T-helper 1 cell treated with Interleukin-12 subunit alpha and Interleukin-12 subunit beta and Interleukin-4 antibody, amounts not matched to agents 30 ng/mL and 1 ng/mL, for 36 hours (primary cell): ENCODE data around the gene ANKAR. TPM values are rescaled to one million over a fixed set of nuclear protein-coding genes. Genes with fewer than 3 reads are reported as not detected.

Experiments used
- intact Hi-C: fragments of 100-400 bp; cut with micrococcal nuclease; formaldehyde crosslinking; loops from one replicate; pipeline ENCODE4 v1.15.1; 2024
- total RNA-seq: library from RNA; stranded (reverse); gene quantifications from 2 replicates; pipeline ENCODE4 v1.2.3, GENCODE V29; 2022

Gene ANKAR, protein sequence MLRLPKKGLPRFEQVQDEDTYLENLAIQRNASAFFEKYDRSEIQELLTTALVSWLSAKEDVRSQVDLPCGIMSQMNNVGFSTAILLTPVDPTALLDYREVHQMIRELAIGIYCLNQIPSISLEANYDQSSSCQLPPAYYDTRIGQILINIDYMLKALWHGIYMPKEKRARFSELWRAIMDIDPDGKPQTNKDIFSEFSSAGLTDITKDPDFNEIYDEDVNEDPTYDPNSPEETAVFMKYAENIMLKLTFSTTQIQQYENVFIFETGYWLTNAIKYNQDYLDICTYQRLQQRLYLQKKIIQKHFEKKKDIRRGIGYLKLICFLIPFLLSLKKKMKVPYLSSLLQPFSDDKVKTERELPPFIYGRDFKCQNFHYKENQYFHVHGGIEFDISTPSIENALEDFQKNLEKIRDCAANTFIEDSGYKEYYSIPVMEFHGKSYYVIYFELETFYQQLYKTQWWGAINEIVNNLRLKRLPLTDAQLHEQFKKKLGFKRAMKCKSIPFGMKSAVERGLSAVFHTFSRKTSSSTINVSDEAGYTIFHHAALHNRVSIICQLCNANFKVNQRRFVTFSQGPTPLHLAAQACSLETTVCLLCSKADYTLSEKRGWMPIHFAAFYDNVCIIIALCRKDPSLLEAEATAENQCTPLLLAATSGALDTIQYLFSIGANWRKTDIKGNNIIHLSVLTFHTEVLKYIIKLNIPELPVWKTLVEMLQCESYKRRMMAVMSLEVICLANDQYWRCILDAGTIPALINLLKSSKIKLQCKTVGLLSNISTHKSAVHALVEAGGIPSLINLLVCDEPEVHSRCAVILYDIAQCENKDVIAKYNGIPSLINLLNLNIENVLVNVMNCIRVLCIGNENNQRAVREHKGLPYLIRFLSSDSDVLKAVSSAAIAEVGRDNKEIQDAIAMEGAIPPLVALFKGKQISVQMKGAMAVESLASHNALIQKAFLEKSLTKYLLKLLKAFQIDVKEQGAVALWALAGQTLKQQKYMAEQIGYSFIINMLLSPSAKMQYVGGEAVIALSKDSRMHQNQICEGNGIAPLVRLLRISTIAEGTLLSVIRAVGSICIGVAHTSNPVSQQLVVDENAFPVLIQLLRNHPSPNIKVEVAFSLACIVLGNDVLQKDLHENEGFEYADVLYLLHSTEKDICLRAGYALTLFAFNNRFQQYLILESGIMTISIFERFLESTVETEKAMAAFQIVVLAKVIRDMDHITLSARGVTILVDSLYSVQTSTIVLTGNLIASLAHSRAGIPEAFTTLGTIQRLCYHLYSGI (N-terminal part only)
- total RNA-seq: 3.2 and 5.2 TPM in 2 replicates

DNA sequence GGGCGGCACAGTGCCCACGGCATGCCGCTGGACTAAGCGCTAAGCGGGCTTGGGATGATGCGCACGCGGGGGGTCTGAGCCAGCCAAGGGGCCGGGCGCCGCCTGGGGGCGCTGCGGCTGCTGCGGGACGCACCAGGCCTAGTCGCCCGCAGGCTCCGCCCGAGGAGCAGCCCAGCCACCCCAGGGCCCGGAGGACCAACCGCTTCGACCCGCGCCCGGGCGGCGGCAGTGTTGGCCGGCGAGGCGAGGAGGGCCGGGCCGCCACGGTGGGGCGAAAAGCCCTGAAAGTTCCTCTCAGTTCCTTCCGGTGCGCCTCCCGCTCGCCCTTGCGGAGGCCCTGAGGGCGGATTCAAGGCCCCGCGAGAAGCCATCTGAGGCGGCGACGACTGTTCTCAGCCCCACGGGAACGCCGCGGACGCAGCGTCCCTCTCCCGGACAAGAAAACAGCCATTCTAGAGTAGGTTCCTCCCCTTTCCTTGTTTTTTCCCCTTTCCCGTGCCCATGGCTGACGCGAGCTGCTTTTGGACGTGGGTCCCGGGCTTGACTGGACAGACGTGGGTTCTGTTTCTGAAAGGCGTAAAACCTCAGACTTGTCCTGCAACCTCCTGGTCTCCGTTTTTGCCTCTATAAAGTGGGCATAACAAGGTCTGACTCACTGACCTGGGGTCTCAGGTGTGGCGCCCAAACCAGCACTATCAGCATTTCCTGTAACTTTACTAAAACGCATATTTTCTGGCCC is at the start of gene ANKAR:
Gene ANKAR, plus strand, starts transcription at position 297 of the 739 bp plus-strand sequence. CDS start 1,821 bp downstream, outside the sequence.
- intact Hi-C loops: loop anchor here (1.0 kb wide), 5 partner anchors 13 to 233 kb away; partner anchors contain the start of genes ASNSD1, OSGEPL1 and WDR75

DNA sequence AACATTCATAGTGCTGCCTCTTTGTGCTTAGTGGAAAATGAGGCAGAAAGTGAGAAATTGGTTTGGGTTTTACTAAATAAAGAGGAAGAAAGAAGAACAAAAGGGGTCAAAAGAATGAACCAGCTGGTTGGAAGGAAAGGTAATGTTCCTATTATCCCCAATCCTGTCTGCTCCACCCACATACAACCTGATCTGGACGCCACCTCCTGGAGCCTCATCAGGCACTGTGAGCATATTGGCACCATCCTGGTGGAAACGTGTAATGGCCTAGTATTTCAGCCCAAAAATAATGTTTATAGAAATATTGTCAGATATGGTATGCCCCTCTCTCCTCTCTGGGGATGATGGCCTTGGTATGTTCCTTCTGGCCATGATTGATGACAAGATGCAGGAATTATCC is 48.8 kb upstream of the ANKAR start:
- intact Hi-C loops: no loop called here

DNA sequence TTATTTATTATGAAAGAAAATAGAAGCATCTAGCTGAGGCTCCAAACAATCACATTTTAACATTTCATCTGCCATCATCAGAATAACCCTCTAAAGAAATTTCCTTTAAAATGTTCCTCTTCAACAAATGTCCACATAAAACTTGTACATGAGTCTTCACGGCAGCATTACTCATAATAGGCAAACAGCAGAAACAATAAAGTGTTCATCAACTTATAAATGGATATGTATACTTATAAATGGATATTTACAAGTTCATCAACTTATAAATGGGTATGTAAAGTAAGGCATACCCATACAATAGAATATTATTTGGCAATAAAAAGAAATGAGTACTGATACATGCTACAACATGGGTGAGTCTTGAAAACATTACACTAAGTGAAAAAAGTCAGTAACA is 46.7 kb upstream of the ANKAR start:
- intact Hi-C loops: no loop called here

DNA sequence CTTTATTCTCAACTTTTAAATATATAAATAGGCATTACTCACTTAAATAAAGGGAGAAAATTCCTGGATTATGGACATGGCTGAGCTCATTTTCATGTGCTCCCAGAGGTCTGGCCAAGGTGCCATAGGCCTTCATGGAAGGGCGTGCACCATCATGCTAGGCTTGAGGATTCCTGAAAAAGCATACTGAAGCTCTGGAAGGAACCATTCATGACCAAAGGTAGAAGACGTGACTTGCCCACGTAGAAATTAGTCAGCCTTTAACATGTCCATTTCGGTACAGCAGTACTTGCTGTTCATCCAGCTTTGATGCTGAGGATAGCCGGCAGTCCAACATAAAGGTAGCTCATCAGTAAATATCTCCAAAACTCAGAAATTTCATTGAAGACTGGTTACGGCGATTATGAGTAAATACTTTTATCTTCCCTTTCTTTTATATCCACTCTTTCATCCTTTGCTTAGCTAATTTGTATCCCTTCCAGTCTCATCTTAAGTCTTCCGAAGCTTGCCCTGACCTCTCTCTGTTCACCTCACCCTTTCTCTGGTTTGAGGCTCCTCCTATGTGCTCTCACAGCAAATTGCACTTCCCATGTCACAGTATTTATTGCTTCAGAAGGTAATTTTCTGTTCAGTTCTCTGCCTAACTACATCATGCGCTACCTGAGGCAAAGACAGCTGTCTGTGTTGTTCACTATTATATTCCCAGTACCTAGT is 45.5 kb upstream of the ANKAR start:
- intact Hi-C loops: no loop called here

- intact Hi-C loops: no loop called here
Measured at GRCh38 chr2:189629531-189630453, 44.7 kb upstream of the ANKAR start.

DNA sequence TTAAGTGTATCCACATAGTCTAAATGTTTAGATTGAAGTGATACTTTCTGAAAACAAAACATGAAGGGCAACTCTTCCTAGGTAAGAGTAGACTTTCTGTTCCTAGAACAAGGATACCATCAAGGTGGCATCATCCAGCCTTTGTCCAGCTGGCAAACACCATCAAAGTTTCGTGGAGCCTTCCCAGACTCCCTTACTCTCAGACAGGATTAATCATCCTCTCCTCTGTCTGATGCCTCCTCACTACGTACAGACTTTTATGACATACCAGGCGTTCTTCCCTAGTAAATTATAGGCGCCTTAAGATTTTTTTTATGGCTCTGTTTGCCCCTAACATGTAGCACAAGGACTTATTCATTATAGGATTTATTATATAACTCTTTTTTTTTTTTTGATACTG is 42.6 kb upstream of the ANKAR start:
- intact Hi-C loops: no loop called here

GRCh38 chr2:189633392-189633811 is 41.1 kb upstream of the ANKAR start:
- intact Hi-C loops: loop anchor here (1.0 kb wide), 1 partner anchor 167 kb away; no protein-coding TSS in a partner anchor

- intact Hi-C loops: no loop called here
Measured at GRCh38 chr2:189635353-189635752, 39.1 kb upstream of the ANKAR start.

GRCh38 chr2:189638301-189639006 is 36.0 kb upstream of the ANKAR start:
- intact Hi-C loops: no loop called here

DNA sequence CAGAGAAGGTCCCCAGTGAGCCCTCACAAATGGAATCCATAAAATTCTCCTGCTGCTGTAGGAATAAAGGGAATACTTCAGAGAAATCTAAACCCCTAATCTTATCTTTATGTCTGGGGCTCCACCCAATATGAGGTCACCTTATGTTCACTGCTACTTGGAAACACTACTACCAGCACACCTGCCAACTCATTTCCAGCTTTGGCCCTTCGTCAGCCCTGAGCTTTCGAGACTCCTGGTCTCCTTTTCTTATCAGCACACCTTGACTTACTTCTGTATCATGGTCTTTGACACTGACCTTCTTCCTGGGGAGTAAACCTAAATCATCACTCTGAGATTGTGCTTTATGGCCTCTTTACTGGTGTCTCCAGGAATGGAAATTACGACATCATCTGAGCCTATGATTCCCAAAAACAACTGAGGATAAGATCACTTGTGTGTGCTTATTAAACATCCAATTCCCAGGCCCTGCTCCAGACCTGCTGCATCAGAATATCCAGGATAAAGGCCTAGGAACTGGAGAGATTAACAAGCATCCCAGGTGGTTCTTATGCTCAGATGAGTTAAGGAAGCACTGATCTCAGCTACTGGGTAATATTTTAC is 35.4 kb upstream of the ANKAR start:
- intact Hi-C loops: no loop called here

DNA sequence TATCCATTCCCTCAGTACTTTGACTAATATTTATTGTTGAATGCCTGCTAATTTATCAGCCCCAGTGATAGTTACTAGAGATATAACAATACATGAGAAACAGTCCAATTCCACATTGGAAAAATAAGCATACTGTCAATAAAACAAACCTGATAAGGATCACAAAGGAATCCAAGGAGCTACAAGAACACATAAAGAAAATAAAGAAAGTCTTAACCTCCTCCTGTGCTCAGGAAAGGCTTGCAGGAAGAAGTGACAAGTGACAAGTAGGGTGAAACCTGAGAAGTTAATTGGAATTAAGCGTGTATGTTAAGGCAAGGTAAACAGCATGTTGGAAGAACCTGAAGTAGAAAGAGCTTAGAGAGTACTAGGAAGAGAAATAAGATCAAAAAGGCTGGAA is 33.5 kb upstream of the ANKAR start:
- intact Hi-C loops: no loop called here

GRCh38 chr2:189641590-189641989 is 32.9 kb upstream of the ANKAR start:
- intact Hi-C loops: no loop called here

DNA sequence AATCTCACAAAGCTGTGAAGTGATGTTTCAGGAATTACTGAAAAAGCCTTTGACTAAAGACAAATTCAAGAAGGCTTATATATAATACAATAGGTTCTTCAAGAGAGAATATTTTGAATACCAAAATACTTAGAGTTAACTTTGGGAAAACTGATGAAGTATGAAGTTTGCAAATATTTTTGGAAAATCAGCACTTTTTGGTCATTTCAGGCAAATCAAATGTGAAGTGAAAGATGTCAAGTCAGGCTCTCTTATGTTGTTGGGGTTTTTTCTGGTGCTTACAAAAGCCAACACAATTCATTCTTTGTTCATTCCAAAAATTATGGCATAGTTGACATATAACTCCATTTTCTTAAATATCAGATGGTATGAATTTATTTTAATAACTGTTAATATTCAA is 27.9 kb upstream of the ANKAR start:
- intact Hi-C loops: no loop called here

- intact Hi-C loops: no loop called here
Measured at GRCh38 chr2:189648846-189649509, 25.5 kb upstream of the ANKAR start.

DNA sequence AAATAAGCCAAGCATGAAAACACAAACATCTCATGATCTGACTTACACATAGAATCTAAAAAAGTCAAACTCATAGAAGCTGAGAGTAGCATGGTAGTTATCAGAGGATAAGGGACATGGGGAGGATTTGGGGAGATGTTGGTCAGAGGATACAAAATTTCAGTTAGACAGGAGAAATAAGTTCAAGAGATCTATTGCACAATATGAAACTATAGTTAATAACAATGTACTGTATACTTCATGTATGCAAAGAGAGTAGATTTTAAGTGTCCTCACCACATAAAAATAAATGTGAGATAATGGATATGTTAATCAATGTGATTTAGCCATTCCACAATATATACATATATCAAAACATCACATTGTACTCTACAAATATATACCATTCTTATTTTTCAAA is 23.2 kb upstream of the ANKAR start:
- intact Hi-C loops: loop anchor here (10.0 kb wide), 1 partner anchor 556 kb away; no protein-coding TSS in a partner anchor

DNA sequence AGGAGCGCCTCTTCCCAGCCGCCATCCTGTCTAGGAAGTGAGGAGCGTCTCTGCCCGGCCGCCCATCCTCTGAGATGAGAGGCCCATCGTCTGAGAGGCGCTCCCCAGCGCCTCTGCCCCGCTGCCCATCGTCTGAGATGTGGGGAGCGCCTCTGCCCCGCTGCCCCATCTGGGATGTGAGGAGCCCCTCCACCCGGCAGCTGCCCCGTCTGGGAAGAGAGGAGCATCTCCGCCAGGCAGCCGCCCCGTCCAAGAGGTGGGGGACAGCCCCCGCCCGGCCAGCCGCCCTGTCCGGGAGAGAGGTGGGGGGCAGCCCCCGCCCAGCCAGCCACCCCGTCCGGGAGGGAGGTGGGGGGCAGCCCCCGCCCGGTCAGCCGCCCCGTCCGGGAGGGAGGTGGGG is 21.0 kb upstream of the ANKAR start:
- intact Hi-C loops: loop anchor here (10.0 kb wide), 1 partner anchor 559 kb away; no protein-coding TSS in a partner anchor

GRCh38 chr2:189654641-189655040 is 19.8 kb upstream of the ANKAR start:
- intact Hi-C loops: loop anchor here (10.0 kb wide), 1 partner anchor 560 kb away; no protein-coding TSS in a partner anchor
